ENCODE results near the gene IGFLR1. TPM values are rescaled to one million over a fixed set of nuclear protein-coding genes. Genes with fewer than 3 reads are reported as not detected.

The IGFLR1 gene
- polyA plus RNA-seq, 6 donors from 2014 or later = 114 to 195 (median 134) TPM

GRCh38 chr19:35756377-35757230 is 14.4 kb upstream of the IGFLR1 start, which contains the start of gene HSPB6:
TSS of gene HSPB6 (minus strand) at chr19:35757029. CDS start at chr19:35757008, 21 bp downstream.
- Mint-ChIP-seq H3K27ac (peak within 1 kb of the TSS; percentile 93 to 98 (median 97)), H3K36me3 (peaks cover 0 to 25% of the 10 kb centered on the region in 2 donors), H3K9me3 (no peaks in the 10 kb centered on the region), H3K27me3 (peaks cover 9 to 30% (median 25%) of the 10 kb centered on the region in 3 donors), H3K4me1 (peaks cover 33 to 37% (median 37%) of the 10 kb centered on the region in 3 donors), H3K4me3 (peak within 1 kb of the TSS; percentile 89 to 100 (median 98))
- ATAC-seq (ENCODE audit: low read depth in 2 of 2) = no peak
- DNase-seq = no peak

- no peak for ATAC-seq (ENCODE audit: low read depth in 2 of 2)
- DNase-seq = peak; percentile 45
- no peaks in the 10 kb centered on the region for H3K9me3 Mint-ChIP-seq
These were observed 13.5 kb upstream of the IGFLR1 start for GRCh38 chr19:35755550-35756376.

GRCh38 chr19:35755131-35755549 is 12.9 kb upstream of the IGFLR1 start:
- DNase-seq (no peak), ATAC-seq (ENCODE audit: low read depth in 2 of 2) (no peak)
- Mint-ChIP-seq H3K4me3 (peak overlapping the region in 6 of 8 donors; percentile 24 to 72 (median 58)), H3K27ac (no peak overlapping the region), H3K9me3 (no peaks in the 10 kb centered on the region), H3K27me3 (peaks cover 9 to 30% (median 25%) of the 10 kb centered on the region in 3 donors), H3K4me1 (peaks cover 35 to 38% (median 37%) of the 10 kb centered on the region in 3 donors), H3K36me3 (peaks cover 0 to 25% of the 10 kb centered on the region in 2 donors)

More at GRCh38 chr19:35755550-35756376, 13.5 kb upstream of the IGFLR1 start:
- Mint-ChIP-seq H3K27me3 (peaks cover 9 to 30% (median 25%) of the 10 kb centered on the region in 3 donors), H3K36me3 (peaks cover 0 to 25% of the 10 kb centered on the region in 2 donors), H3K4me3 (peak overlapping the region in 7 of 8 donors; percentile 47 to 89 (median 68)), H3K4me1 (peaks cover 33 to 37% (median 37%) of the 10 kb centered on the region in 3 donors), H3K27ac (no peak overlapping the region)

- ATAC-seq (ENCODE audit: low read depth in 2 of 2) = no peak
- DNase-seq = no peak
- Mint-ChIP-seq H3K27me3 (peaks cover 9 to 30% (median 25%) of the 10 kb centered on the region in 3 donors), H3K36me3 (peaks cover 0 to 25% of the 10 kb centered on the region in 2 donors), H3K27ac (no peak overlapping the region), H3K4me1 (peaks cover 38 to 42% (median 39%) of the 10 kb centered on the region in 3 donors), H3K9me3 (peaks cover 0 to 1% (median 0%) of the 10 kb centered on the region in 7 donors), H3K4me3 (peak overlapping the region in 3 of 8 donors; percentile 24 to 69 (median 62))
These were observed 12.3 kb upstream of the IGFLR1 start for GRCh38 chr19:35754370-35755130.

- H3K9me3 Mint-ChIP-seq = peaks cover 0 to 1% (median 0%) of the 10 kb centered on the region in 7 donors
- ATAC-seq (ENCODE audit: low read depth in 2 of 2) = no peak
- H3K27ac Mint-ChIP-seq = no peak overlapping the region
- peak overlapping the region in 2 of 8 donors; percentile 23 to 49 for H3K4me3 Mint-ChIP-seq
- peaks cover 9 to 30% (median 25%) of the 10 kb centered on the region in 3 donors for H3K27me3 Mint-ChIP-seq
- DNase-seq = no peak
- peaks cover 35 to 42% (median 39%) of the 10 kb centered on the region in 3 donors for H3K4me1 Mint-ChIP-seq
- peaks cover 0 to 25% of the 10 kb centered on the region in 2 donors for H3K36me3 Mint-ChIP-seq
These were observed 11.6 kb upstream of the IGFLR1 start for GRCh38 chr19:35753634-35754369.

- no peak for ATAC-seq (ENCODE audit: low read depth in 2 of 2)
These were observed 10.6 kb upstream of the IGFLR1 start for GRCh38 chr19:35752746-35753350.

GRCh38 chr19:35751839-35752745 is 9.8 kb upstream of the IGFLR1 start:
- Mint-ChIP-seq H3K4me1 (peaks cover 37 to 42% (median 39%) of the 10 kb centered on the region in 3 donors), H3K36me3 (peaks cover 0 to 25% of the 10 kb centered on the region in 2 donors), H3K27me3 (peaks cover 9 to 29% (median 25%) of the 10 kb centered on the region in 3 donors), H3K9me3 (peaks cover 0 to 1% (median 0%) of the 10 kb centered on the region in 7 donors), H3K4me3 (no peak overlapping the region), H3K27ac (no peak overlapping the region)
- ATAC-seq (ENCODE audit: low read depth in 2 of 2) = no peak
- DNase-seq = no peak

More at GRCh38 chr19:35752746-35753350, 10.6 kb upstream of the IGFLR1 start:
- Mint-ChIP-seq H3K27ac (no peak overlapping the region), H3K4me1 (peaks cover 41 to 44% (median 43%) of the 10 kb centered on the region in 3 donors), H3K4me3 (peak overlapping the region in 1 of 8 donors; percentile 49), H3K9me3 (peaks cover 0 to 1% (median 0%) of the 10 kb centered on the region in 7 donors), H3K36me3 (peaks cover 0 to 25% of the 10 kb centered on the region in 2 donors), H3K27me3 (peaks cover 9 to 30% (median 25%) of the 10 kb centered on the region in 3 donors)
- no peak for DNase-seq

- DNase-seq (no peak), ATAC-seq (ENCODE audit: low read depth in 2 of 2) (no peak)
- peaks cover 4 to 14% (median 13%) of the 10 kb centered on the region in 3 donors for H3K27me3 Mint-ChIP-seq
- H3K4me3 Mint-ChIP-seq = peak overlapping the region in 7 of 8 donors; percentile 9 to 88 (median 42)
- H3K27ac Mint-ChIP-seq = peak overlapping the region in 4 of 6 donors; percentile 33 to 73 (median 50)
- peaks cover 0 to 3% (median 0%) of the 10 kb centered on the region in 7 donors for H3K9me3 Mint-ChIP-seq
- H3K4me1 Mint-ChIP-seq = peaks cover 38 to 45% (median 41%) of the 10 kb centered on the region in 3 donors
- H3K36me3 Mint-ChIP-seq = peaks cover 0 to 23% of the 10 kb centered on the region in 2 donors
These were observed 7.9 kb upstream of the IGFLR1 start for GRCh38 chr19:35750167-35750566.

- DNase-seq = peak; percentile 98
- H3K4me3 Mint-ChIP-seq = peak within 1 kb of the TSS; percentile 90 to 100 (median 99)
- H3K27ac Mint-ChIP-seq = peak within 1 kb of the TSS; percentile 92 to 99 (median 98)
- H3K9me3 Mint-ChIP-seq = peaks cover 0 to 3% (median 0%) of the 10 kb centered on the region in 7 donors
- no peaks in the 10 kb centered on the region for H3K27me3 Mint-ChIP-seq
- ATAC-seq (ENCODE audit: low read depth in 2 of 2) = peak; percentile 68 to 71
- H3K36me3 Mint-ChIP-seq = peaks cover 0 to 5% of the 10 kb centered on the region in 2 donors
- peaks cover 38 to 53% (median 46%) of the 10 kb centered on the region in 3 donors for H3K4me1 Mint-ChIP-seq
These were observed 6.1 kb upstream of the IGFLR1 start, which contains the start of gene LIN37 for GRCh38 chr19:35748106-35749020. TSS of gene LIN37 (plus strand) at chr19:35748576. CDS start at chr19:35748725, 149 bp downstream.

GRCh38 chr19:35746531-35746930 is 4.3 kb upstream of the IGFLR1 start:
- DNase-seq (no peak), ATAC-seq (ENCODE audit: low read depth in 2 of 2) (no peak)
- peak overlapping the region in 5 of 6 donors; percentile 69 to 99 (median 88) for H3K27ac Mint-ChIP-seq
- no peaks in the 10 kb centered on the region for H3K27me3 Mint-ChIP-seq
- peaks cover 0 to 8% of the 10 kb centered on the region in 2 donors for H3K36me3 Mint-ChIP-seq
- H3K4me3 Mint-ChIP-seq = peak overlapping the region; percentile 85 to 100 (median 96)
- peaks cover 43 to 69% (median 57%) of the 10 kb centered on the region in 3 donors for H3K4me1 Mint-ChIP-seq
- peaks cover 0 to 3% (median 0%) of the 10 kb centered on the region in 7 donors for H3K9me3 Mint-ChIP-seq

Data from naive B cell (primary cell).